Stimulated activated CD4-positive, alpha-beta T cell treated with anti-CD3 and anti-CD28 coated beads, Interleukin-12 subunit alpha, Interleukin-12 subunit beta, amount 100 ng/mL, for 48 hours (primary cell): ENCODE measurements around the gene RFC3.
"Not testable (repeated sequence)": the region's sequence is repeated elsewhere in the genome, so short reads cannot be mapped to it uniquely, and the experiment has no call there.

Experiments
- DNase-seq, 3 donors: peaks; one replicate each; pipeline ENCODE4 v3.0.0-alpha.2; 2020; ENCODE audit warnings: low read depth in 2 of 3, low spot score in 1 of 3

The RFC3 gene

DNA sequence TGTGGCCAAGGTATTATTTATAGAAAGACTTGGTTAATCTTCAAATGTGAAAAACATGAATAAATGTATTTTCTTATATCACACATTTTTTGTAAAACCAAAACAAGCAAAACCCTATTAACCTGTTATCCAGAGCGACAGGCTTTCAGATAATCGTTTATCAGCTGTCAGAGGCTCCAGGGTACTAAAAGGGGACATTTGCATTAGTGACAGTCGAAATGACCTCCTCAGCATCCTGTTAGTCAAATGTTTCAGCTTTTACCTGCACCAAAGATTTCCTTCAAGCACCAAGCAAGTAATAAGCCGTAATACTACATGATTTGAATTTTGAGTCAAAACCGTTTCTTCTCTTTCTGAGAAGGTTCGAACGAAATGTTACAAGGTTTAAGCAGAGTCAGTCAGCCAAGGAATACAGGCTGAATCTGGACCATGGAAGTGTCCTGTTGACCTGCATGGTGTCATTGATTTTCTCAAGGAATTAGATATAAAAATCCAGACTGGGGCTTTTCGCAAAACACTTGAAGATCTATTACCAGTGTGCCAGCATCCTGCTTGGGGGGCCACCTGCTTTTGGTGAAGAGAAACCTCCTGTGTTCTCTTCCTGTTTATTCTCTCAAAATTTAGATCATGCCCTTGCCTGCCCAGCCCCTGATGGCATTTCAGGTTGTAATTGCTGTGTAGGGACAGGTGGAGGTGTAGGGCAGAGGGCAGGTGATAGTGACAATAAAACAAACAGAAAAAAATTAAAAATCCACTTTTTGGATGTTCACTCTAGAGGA lies 11.3 kb upstream of the RFC3 start:
- DNase-seq: no peak

- not testable (repeated sequence) for DNase-seq
Observed at GRCh38 chr13:33812829-33813228, 5.1 kb upstream of the RFC3 start.

DNA sequence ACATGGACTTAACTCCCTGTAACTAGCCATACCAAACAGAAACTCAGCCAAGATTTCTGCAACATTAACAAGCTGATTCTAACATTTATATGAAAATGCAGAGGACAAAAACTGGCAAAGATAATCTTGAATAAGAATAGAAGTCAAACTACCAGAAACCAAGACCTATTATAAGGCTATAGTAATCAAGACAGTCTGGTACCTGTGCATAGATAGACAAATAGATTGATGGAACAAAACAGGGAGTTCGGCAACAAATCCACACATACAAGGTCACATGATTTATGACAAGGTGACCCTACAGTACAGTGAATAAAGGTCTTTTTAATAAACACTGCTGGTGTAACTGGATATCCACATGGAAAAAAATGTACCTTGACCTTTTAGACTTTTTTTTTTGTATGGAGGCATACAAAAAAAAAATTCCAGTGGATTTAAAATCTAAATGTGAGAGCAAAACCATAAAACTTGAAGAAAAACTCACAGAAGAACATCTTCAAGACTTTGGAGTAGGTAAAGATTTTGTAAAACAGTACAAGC lies 2.9 kb upstream of the RFC3 start:
- DNase-seq: no peak

GRCh38 chr13:33816912-33817311 lies 1.0 kb upstream of the RFC3 start:
- DNase-seq: no peak

DNA sequence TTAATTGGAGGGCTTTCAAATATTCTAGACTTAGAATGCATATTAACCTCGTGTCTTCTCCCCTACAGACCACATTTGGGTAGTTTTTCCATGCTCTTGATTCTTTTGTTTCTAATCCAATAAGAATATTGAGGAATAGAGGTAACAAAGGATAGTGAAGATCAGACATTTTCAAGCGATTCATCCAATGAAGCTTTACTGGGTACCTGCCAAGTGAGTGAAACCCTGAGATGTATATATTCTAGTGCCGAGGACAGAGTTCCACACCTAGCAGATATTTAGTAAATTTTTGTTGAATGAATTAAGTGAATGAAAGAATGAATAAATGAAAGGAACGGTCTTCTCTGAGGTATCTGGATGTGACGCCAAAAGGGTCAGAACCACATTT lies 442 bp upstream of the RFC3 start:
- no peak for DNase-seq

GRCh38 chr13:33825083-33825482 lies 7.1 kb downstream of the RFC3 start:
- DNase-seq: no peak

DNA sequence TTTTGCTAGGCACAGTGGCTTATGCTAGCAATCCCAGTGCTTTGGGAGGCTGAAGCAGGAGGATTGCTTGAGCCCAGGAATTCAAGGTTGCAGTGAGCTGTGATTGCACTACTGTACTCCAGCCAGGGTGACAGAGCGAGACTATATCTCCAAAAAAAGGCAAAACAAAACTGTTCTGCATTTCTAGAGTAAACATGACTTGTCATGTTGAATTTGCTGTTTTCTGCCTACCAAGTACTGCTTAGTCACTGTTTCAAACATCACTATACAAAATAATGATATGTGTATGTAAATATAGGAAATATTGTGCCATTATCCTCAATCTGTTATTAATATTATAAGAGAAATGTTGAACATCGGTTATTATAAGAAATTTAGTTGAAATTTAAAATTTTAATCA lies 9.2 kb downstream of the RFC3 start:
- no peak for DNase-seq

- DNase-seq: no peak
Observed at GRCh38 chr13:33828431-33829129, 10.6 kb downstream of the RFC3 start.

GRCh38 chr13:33832872-33833271 lies 14.9 kb downstream of the RFC3 start:
- DNase-seq: no peak

GRCh38 chr13:33838647-33839046 lies 20.7 kb downstream of the RFC3 start:
- DNase-seq: no peak

DNA sequence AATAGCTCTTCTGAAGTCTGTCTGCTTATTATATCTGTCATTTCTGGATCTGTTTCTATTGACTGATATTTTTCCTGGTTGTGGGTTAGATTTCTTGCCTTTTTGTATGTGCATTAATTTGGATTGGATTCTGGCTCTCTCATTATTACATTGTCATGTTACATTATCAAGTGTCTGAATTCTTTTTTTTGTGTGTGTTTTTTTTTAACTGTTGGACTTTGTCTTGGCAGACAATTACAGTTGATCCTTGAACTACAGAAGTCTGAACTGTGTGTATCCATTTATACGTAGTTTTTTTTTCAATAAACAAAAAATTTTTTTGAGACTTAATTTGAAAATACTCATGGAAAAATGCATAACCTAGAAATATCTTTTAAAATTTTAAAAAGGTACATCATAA lies 22.5 kb downstream of the RFC3 start:
- no peak for DNase-seq

GRCh38 chr13:33842207-33842606 lies 24.3 kb downstream of the RFC3 start:
- DNase-seq: no peak

- DNase-seq: no peak
Observed at GRCh38 chr13:33842986-33843385, 25.0 kb downstream of the RFC3 start.

DNA sequence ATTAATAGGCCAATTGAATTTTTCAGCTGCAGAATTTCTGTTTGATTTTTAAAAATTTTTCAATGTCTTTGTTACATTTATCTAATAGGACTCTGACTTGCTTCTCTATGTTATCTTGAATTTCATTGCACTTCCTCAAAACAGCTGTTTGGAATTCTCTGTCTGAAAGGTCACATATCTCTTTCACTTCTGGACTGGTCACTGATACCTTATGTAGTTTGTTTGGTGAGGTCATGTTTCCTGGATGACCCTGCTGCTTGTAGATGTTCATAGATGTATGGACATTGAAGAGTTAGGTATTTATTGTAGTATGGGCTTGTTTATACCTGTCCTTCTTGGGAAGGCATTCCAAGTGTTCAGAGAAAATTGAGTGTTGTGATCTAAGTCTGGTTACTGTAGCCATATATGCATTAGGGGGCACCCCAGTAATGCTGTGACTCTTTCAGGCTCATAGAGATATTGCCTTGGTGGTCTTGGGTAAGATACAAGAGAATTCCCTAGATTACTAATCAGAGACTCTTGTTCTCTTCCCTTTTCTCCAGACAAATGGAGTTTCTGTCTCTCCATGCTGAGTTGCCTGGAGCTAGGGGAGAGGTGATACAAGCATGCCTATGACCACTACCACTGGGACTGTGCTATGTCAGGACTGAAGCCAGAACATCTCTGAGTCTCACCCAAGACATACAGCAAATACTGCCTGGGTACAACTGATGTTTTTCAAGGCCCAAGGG lies 27.8 kb downstream of the RFC3 start:
- DNase-seq: no peak

DNA sequence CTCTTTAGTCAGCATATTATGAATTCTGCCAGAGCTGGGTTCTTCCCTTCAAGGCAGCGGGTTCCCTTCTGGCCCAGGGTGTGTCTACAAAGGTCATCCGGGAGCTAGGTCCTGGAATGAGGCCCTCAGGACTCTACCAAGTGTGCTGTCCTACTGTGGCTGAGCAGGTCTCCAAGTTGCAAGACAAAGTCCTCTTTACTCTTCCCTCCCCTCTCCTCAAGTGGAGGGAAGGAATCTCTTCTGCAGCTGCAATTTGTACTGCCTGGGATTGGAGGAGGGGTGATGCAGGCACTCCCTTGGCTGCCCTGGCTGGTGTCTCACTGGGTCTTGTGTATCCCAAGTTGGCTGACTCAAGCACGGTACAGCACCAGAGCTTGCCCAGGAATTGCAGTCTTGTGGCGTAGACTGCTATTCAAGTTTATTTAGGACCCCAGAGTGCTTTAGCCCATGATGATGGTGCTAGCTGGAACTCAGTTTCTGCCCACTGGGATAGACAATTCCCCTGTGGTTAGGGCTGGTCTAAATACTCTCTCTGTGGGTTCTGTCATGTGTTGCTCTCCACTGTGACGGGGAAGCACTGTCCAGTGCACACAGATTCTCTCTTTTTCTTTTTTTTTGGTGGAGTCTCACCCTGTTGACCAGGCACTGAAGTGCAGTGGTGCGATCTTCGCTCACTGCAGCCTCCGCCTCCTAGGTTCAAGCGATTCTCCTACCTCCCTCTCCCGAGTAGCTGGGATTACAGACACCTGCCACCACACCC lies 28.5 kb downstream of the RFC3 start:
- no peak for DNase-seq

DNA sequence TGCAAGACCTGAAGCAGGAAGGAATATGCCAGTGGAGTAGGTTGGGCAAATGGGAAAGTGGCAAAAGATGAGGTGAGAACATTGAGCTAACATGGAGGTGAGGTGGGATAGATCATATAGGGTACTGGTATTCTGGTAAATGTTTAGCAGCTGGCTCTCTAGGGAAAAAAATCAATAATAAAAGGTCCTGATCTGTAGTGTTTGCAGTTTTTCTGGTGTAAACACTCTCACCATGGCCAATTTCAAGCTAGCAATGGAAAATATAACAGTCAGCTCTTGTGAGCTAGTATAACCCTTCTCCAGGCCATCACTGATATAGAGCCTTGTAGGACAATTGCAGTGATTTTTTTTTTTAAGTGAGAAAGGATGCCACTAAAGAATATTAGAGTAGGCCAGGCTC lies 31.3 kb downstream of the RFC3 start:
- DNase-seq: no peak

GRCh38 chr13:33855371-33855895 lies 37.5 kb downstream of the RFC3 start:
- no peak for DNase-seq

DNA sequence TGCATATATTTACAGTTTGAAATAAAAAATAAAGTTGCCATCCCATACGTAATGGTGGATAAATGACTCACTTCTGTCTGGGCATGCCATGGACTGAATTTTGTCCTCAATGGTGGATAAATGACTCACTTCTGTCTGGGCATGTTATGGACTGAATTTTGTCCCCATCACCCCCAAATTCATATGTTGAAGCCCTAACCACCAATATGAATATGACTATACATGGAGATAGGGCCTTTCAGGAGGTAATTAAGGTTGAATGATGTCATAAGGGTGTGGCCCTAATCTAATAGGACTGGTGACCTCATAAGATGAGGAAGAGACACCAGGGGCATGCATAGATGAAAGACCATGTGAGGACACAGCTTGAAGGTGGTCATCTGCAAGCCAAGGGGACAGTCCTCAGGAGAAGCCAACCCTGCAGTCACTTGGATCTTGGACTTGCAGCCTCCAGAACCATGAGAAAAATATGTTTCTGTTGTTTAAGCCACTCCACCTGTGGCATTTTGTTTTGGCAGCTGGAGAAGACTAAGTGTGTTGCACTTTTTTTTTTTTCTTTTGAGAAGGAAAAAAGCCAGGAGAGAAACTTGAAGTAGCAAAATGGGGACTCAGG lies 41.8 kb downstream of the RFC3 start:
- DNase-seq: no peak

DNA sequence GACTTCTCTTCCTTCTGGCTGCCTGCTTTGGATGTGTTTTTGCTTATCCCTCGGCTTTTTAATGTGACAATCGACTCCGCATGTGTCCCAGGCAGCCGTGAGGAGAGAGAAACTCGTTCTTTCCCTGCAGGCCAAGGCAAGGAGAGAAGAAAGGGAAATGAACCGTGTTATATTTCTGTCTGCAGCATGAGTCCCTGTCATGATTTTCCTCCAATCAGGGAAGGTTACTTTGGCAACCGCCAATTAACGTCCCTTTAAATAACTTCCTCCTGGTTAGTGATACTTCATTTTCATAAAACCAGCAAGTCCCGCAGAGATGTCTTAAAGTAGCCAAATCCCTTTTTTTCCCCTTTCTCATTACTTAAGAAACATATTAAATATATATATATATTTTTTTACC lies 42.6 kb downstream of the RFC3 start:
- DNase-seq: no peak

GRCh38 chr13:33862016-33862415 lies 44.1 kb downstream of the RFC3 start:
- DNase-seq: no peak
